HK-2 (cell line): ENCODE data around the gene CHST4.
"Not testable (repeated sequence)": the region's sequence is repeated elsewhere in the genome, so short reads cannot be mapped to it uniquely, and the experiment has no call there.

ENCODE experiments used
- DNase-seq: peaks from one replicate; pipeline ENCODE4 v3.0.0-alpha.2; 2018; ENCODE audit not compliant: unreplicated experiment

The CHST4 gene

DNA sequence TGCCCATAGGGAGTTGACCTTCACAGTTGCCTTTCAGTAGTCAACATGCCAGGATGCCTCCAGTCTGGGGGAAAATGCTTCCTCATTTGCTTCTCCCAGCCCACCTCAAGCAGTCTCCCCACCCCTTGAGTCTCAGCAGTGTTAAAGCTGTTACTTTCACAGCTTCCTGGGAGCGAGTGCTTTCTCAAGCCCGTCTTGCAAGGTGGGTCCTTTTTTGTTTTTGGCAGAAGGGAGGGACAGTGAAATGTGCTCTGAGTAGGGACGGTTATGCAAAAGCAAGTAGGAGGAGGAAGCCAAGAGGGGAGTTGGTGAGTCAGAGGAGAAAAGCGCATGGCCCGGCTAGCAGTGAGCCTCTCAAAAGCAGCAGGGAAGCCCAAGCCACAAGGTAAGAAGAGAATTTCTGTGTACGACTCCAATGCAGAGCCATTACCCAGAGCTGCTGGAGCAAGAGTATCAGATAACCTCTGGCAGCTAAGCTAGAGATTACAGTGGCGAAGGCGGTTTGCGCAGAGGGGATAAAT is at the start of gene CHST4:
Gene CHST4 (plus strand): TSS at position 316 of the 521 bp plus-strand sequence. CDS start 10,252 bp downstream, outside the sequence.
- DNase-seq: no peak

DNA sequence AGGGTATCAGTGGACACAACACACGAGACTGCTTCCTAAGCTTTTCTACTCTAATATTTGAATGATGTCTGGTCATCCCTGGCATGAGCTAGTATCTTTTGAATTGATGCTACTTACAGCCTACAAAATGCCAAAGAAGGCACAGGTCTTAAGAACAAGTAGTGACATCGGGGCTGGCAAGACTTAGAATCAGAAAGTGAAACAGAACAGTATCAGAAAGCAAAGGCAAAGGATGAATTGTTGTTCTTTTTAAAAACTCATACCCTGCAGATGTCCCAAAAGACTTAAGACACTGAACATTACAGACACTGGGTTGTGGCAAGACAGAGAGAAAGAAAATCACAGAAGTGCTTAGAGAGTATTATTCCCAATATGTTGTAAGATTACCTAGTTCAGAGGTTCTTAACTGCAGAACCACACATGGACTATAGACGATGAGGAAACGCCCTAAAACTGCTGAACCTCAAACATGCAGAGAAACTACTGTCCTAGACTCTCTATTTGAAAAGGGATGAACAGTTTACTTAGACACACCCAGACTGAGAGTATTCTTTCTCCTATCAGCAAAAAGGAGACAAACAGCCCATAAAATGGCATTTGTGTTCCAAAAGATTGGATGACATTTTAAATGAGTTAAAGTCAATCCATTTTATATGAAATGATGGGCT is 49.6 kb upstream of the CHST4 start:
- DNase-seq: no peak

DNA sequence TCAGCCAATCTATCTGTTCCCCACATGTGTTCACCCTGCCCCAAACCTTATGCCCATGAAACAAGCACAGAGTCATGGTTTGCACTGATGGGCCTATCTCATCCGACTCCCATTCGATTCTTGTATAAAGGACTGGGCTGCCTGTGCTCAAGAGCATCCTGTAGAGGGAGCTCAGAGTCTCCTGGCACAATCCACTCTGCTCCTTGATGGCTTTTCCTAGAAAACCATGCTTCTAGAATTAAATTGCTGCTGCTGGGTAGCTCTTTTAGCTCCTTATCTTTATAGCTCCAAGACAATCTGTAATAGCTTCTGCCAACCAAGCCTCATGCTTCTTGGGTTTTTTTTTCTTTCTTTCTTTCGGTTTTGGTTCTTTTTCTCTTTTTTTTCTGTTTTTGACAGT is 46.8 kb upstream of the CHST4 start:
- no peak for DNase-seq

DNA sequence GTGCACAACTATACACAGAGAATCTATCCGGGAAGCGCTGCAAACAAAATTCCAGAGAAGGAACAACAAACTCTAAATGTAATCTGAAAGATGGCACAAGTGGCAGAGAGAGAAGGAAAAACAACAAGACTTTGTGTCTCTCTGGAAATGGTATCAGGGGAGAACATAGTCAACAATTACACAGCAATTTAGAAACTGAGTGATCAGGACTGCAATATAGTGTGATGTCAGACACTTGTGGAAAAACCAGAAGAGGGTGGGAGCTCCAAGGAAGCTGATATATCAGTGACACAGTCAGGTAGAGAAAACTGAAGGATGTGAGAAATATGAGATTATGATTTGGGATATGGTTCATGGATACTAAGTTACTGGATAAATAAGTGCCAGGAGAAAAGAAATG is 45.3 kb upstream of the CHST4 start:
- DNase-seq: no peak

DNA sequence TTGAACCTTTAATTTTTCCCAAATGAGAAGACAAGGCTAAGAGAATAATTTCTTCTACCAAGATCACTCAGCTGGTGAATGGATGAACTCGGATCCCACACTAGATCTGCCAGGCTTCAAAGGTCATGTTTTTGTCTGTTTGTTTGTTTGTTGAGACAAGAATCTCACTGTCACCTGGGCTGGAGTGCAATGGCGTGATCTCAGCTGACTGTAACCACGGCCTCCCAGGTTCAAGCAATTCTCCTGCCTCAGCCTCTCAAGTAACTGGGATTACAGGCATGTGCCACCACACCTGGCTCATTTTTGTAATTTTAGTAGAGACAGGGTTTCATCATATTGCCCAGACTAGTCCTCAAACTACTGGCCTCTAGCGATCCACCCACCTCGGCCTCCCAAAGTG is 43.7 kb upstream of the CHST4 start:
- DNase-seq: no peak

DNA sequence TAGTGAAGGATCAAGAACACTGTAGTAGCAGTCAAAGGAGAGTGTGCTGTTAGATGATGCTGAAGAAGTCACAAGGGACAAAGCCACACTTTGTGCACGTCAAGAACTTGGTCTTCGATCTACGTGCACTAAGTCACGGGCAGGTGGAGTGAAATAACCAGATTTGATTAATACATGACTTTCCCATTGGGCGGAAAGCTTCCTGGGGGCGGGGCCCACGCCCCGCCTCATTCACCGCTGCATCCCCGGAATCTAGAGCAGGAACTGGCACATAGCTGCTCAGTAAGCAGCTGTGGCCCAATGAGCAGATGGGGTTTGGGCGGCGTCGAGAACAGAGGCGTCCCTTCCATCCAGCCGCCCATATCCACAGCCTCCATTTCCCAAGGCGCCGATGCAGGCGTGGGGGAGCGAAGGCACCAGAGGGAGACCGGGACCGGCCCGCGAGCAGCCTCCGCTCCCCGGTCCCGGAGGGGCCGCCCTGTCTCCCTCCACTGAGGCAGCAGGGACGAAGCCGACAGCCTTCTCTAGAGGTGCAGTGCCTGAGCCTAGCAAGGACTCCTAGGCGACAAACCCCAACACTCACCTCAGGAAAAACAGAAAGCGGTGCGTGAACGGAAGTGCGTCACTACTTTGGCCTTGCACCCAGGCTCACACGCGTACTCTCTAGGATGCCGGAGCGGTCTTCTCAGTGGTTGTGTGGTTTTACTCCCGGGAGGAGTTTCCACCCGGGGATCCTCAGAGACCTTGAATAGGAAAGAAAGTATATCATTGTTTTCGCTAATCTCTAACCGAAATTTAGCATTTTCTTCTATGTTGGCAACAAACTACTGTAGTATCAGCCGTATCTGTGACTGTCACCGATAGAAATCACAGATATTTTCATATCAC is 42.0 kb upstream of the CHST4 start:
- DNase-seq: peak; percentile 86

DNA sequence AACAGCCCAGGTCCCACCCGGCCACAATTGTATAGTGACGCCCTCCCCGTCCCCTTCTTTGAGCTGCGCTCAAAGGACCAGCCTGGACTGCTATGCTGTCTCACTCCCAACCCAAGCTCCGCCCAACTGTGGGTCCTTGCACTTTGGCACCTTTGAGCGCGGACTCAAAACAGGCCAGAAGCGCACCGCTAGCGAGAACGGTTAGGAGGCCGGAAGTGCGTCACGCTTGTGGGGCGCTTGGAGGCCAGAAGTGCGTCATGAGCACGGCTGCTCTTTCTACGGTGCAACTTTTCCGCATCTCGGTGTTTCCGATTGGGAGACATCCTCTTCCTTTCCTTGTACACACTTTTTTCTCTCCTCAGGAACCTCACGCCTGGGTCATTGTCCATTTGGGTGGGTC is 37.1 kb upstream of the CHST4 start, which contains the start of gene ZNF19:
Gene ZNF19 (minus strand): TSS at position 203 of the 400 bp plus-strand sequence. CDS start 7,210 bp downstream, outside the sequence.
- DNase-seq: no peak

DNA sequence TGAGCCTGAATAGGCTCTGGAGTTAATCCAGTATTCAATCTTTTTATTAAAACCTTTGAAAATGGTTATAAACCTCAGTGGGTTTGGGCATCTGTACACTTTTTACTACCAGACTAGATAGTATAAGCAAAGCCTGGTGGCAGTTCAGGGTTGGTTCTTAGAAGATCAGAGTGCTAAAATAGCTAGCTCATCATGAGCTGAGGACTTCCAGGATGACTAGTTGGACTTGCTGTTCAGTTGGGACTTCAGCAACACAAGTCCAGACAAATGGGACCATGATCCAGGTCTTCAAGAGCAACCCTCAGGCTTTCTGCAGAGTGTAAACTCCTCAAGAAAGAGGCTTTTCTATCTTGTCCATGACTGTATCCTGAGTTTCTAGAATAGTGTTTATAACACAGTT is 35.9 kb upstream of the CHST4 start:
- no peak for DNase-seq

DNA sequence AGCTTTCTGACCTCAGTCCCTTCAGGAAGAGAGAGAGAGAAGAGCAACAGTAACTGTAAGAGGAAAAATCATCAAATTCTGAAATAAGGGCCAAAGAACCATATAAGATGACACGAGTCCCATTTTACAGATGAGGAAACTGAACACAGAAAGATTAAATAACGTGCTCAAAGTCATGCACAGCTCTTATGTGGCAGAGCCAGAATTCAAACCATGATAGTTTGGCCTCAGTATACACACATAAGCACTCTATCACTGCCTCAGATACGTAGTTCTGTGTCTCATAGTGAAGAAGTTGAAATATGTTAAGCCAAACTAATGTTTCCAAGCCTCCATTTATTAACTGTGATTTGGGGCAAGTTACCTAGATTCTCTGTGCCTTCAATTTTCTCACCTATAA is 35.2 kb upstream of the CHST4 start:
- no peak for DNase-seq

DNA sequence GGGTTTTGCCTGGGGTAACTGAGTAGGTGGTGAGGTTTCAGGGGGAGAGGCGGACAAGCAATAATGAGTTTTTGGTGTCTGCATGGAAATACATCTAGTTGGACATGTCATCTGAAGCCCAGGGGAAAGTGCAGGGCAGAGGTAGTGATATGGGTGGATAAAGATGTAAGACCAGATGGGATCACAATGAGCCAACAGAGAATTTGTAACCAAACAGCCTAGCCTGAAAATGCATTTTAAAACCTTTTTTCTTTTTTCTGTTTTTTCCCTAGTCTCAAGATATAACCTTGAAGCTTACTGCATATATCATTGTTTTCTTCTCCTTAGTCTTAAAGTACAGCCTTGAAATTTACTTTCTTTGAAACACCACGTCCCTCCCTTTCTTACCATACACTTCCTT is 33.4 kb upstream of the CHST4 start:
- DNase-seq: no peak

DNA sequence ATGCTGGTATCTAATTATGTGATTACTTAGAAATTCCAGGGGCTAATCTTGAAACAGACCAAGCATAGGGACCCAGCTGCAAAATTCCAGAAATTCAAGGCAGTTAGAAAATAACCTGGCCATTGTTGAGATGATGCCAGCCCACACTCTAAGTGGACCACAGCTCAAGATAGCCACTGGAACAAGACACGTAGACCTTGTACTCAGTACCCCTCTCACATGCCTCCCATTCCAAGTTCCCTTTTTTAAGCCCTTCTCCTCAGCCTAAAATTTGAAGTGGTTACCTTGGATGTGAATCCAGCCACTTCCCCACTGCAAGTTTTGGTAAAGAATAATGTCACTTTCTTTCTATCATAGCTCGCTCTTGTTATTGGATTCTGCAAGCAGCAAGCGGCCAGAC is 33.0 kb upstream of the CHST4 start:
- DNase-seq: no peak

DNA sequence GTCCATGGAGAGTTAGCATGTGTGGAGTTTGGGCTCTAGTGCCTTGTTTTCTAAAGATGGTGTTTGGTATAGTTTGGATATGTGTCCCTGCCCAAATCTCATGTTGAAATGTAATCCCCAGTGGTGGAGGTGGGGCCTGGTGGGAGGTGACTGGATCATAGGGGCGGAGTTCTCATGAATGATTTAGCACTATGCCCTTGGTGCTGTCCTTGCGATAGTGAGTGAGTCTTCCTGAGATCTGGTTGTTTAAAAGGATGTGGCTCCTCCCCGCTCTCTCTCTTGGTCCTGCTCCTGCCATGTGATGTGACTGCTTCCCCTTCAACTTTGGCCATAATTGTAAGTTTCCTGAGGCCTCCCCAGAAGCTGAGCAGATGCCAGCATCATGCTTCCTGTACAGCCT is 28.2 kb upstream of the CHST4 start:
- DNase-seq: no peak

DNA sequence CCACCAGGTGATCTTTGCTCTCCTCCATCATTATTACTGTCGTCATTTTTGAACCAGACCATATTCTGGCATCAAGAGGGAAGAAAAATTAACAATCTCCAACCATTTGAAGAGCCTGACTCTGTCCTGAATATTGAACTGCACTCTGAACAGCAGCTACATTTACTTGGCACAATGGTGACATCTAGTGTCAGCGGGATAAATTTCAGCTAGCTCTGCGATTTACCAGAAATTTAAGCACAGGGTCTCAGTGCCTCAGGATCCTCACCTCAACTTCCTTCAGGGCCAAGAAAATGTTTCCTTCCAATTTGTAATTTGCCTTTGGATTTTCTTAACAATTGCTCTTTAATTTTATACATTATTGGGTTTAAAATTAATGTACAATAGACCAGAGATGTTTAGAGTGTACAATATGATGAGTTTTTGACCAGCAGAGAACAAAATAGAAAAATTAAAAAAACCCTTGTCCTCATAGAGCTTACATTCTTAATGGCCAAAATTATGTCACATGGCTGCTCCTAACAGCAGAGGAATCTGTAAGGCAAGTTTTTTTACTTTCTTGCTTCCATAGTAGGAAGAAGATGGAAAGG is 26.4 kb upstream of the CHST4 start:
- DNase-seq: peak; percentile 34

DNA sequence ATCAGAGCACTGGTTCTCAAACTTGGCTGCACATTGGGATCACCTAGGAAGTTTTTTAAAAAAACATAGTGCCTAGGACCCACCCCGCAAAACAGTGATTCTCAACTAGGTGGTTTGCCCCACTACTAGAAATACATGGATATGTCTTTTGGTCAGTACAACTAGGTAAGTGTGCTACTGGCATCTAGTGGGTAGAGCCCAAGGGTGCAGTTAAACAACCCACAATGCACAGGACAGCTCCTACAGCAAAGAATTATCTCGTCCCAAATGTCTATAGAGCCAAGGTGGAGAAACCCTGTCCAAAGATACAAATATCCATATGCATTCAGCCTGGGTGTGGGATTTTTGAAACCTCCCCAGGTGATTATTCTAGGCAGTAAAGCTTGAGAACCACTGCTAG is 25.3 kb upstream of the CHST4 start:
- no peak for DNase-seq

DNA sequence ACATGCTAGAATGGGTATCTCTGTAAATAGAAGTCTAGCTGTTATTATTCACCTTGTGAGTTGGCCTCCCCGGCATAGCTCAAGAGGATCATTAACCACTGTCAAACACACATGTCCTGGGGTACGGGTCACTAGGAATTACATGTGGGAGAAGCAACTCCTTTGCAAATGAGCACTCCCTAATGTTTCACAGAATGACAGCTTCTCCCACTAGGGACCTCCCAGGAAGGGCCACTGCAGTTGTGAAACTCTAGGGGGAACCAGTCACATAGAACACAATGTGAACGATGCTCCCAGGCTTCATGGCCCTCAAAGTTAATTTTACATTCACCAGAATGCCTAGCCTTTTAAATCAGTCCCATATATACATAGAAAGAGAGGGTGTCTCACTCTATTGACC is 24.7 kb upstream of the CHST4 start:
- no peak for DNase-seq

DNA sequence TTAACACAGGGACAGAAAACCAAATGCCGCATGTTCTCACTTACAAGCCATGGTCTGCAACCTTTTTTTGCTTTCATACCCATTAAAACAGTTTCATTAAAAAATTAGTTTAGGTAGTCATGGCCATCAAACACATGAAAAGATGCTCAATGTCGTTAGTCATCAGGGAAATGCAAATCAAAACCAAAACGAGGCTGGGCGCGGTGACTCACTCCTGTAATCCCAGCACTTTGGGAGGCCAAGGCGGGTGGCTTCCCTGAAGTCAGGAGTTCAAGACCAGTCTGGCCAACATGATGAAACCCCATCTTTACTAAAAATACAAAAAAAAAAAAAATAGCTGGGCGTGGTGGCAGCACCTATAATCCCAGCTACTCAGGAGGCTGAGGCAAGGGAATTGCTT is 22.2 kb upstream of the CHST4 start:
- DNase-seq: not testable (repeated sequence)

DNA sequence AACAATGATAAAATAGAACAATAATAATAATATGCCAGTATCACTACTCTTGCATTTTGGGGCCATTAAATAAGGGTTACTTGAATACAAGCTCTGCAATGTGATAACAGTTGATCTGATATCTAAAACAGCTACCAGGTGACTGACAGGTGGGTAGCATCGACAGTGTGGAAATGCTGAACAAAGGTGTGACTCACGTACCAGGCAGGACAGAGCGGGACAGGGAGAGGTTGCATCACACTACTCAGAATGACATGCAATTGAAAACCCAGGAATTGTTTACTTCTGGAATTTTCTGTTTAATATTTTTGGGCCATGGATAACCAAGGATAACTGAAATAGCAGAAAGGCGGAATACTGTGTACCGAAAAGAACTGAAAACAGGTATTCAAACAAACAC is 21.3 kb upstream of the CHST4 start:
- DNase-seq: no peak

DNA sequence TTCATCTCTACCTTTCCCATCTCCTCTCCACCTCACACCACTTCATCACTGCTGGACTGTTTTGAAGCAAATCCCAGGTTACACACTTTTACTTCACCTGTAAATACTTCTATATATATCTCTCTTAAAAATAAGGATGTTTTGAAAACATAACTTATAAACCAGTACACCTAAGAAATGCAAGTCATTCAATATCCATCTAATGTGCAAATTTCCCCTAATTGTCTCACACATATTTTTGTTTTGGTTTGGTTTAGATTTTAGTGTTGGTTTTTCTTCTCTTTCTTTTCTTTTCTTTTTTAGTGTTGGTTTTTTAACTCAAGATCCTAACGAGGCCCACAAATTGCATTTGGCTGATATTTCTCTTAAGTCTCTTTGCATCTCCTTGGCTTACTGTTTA is 19.2 kb upstream of the CHST4 start:
- DNase-seq: no peak

DNA sequence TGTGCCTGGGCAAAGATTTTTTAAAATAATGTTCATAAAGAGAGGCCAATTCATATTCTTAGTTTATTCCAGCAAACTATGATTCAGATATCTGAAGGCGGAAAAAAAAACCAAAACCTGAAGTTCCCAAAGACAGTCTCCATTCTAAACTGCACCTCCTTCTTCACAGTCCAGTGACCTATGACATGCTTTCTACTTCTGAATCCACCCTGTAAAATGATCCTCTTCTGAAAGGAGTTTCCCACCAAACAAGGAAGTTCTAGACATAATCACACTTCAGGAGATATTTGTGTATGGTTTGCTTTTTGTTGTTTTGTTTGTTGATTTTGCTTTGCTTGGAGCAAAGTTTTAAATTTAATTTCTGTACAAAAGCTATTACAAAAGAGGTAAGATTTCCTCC is 12.9 kb upstream of the CHST4 start:
- no peak for DNase-seq

DNA sequence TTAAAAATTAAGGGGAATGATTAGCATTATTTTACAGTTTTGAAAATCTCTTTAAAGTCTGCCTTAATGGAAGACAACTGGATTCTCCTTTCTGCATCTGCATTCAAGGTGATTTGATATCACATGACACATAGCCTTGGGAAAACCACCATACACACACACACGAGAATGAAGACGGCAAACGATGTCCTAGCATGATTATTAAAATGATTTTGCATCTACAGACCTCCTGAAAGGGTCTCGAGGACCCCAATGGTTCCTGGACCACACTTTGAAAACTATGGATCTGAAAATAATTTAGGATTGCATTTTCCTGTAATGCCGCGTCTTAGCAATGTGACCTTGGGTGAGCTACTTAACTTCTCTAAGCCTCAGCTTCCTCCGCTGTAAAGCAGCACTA is 11.8 kb upstream of the CHST4 start:
- no peak for DNase-seq

DNA sequence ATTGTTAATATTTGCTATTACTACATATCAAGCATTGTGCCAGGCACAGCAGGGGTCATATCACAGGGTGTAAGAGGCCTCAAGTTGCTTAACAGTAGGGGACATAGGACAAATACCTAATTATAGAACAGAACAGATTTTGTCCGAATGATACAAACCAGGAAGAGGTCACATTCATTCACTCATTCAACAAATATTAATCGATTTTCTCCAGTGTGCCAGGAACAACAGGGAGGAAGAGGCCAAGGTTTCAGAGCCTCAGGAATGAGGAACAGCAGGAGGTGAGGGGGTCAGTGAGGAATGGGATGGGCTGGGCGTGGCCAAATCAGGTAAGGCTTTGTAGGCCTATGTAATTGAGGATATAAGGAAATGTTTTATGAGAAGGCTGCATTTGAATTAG is 11.2 kb upstream of the CHST4 start:
- no peak for DNase-seq

DNA sequence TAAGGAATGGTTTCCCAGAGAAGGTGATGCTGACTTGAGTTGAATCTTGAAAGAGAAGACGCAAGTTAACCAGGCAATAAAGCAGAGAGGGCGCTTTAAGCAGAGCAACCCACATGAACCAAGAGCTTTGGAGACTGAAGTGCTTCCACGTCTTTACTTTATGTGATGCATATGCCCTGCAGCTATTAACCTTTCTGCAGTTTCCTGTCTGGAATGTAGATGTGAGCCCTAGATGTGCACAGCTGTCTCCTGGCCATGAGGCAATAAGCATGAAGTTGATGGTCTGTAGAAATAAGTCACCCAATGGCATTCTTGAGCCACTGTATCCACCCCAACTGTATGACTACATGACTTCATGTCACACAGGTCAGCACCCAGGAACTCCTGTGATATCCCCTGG is 5.7 kb upstream of the CHST4 start:
- no peak for DNase-seq
